DMS153 treated with DMSO at 0.1 percent for 48 hours (cell line): ENCODE measurements around the gene BCAS3.

Experiments used
- DNase-seq: peaks from one replicate; lab custom pipeline; 2025; ENCODE audit not compliant: unreplicated experiment; lab: John Stamatoyannopoulos, UW

Gene BCAS3

DNA sequence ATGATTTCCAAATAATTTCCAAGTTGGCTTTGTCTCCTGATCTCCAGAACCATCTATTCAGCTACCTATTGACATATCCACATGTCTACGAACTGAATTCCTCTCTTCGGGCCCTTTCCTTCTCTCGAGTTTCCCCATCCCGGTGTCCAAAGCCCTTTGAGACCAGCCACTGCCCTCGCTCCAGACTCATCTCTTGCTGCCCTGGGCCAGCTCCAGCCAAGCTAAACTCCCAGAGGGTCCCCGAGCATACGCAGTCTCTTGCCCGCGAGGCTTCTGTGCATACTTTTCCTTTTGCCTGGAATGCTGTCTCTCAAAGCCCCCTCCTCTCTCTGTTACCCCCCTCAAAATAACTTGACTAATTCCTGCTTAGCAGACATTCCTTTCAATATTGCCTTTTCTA lies 694.8 kb downstream of the BCAS3 start:
- no peak for DNase-seq

DNA sequence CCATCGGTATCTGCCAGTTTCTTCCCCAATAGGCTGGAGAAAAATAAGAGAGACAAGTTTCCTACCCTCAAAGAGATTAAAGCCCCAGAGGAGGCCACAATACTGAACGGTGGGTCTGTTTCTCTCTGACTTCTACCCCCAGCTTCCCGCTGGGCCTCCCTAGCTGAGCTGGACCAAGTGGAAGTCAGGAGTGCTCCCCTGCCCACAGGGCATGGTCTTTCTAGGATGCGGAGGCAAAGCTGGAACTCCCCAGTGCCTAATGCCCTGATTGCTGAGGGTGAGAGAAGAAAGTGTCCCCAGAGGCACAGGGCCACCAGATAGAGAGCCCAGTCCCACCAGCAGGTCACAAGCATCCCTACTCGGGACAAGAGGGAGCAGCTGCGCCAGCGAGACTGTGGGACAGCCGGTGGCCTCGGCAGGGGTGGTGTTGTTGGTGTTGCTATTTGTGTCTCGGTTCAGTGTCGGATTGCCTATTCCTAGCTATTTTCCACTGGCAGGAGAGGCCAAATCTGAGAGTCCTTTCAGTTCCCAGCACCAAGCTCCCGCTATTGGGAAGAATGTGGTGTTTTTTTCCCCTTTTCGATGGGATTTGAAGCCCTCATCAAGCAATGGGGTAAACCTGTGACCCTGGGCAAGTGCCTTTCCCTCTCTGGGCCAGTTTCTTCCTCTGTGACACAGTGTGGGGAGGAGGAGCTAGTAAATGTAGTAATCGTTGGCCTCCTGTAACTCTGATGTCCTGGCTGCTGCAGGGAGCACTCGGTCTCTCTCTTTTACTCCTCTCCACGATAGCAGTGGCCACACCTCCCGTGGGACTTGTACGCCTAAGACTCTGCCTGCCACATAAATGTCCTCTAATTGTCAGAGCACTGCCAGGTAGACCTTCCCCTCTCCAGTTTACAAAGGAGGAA lies 699.5 kb downstream of the BCAS3 start:
- DNase-seq = no peak

DNA sequence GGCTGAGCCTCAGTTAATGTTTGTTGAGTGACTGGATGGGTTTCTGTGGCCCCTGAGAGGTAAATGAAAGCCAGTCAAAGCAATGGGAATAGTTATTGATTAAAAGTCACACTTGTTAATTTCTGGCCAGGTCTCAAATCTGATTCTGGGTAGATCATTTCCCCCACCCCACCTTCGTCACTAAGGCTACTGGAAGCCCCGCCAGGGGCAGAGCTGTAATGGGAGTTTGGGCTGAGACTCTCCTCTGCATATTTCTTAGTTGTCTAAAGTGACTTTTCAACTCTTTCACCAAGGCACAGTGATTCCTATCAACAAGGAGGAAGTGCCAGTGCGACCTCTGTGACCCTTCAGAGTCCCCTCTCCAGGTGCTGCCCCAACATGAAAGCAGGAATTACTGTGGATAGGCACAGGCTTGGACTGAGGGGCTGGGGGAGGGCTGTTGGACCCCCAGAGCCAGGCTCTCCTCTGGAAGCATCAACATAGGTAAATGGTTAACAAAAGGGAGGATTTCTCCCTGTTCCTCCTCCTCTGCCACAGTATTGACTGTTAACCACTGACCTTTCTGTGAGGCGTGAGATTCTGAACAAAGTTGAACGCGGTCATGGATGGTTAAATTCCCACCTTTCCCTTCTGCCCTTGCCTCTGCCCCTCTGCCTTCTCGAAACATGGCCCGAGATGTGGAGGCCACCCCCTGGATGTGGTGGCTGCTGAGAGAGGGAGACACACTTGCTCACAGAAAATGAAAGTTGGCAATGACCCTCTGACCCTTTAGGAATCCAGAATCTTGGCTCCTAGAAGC lies 701.2 kb downstream of the BCAS3 start:
- DNase-seq = no peak

DNA sequence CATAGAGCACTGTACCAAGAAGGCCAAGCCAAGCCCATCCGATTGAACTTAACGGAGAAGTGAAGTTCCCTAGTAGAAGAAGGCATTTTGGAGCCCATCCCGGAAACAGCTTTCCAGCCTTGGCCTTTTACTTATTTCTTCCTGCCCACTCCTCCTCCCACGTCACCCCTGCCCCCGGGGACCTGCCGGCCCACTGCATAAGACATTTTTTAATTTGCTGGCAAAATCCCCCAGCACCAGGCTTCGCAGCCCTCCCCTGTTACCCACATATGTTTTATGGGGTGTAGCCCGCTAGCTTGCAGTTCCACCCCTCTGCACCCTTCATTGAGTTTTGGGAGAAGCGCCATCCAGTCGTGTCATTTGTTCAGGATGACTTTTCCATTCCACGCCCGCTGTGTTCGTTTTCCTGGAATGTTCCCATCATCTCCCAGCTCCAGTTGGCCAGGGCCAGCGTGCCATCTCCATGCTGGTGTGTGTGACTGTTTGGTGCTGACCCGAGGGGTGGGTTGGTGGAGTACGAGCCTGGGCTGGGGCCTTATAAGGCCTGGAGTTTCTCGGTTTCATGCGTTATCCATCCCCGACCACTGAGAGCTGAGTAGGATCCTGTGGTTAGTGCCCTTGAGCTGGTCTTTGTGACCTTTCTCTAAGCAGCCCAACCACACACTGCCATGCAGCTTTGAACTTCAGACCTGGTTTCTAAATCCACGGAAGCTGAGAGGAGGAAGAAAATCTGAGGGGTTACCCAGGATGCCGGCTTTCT lies 702.0 kb downstream of the BCAS3 start:
- no peak for DNase-seq

DNA sequence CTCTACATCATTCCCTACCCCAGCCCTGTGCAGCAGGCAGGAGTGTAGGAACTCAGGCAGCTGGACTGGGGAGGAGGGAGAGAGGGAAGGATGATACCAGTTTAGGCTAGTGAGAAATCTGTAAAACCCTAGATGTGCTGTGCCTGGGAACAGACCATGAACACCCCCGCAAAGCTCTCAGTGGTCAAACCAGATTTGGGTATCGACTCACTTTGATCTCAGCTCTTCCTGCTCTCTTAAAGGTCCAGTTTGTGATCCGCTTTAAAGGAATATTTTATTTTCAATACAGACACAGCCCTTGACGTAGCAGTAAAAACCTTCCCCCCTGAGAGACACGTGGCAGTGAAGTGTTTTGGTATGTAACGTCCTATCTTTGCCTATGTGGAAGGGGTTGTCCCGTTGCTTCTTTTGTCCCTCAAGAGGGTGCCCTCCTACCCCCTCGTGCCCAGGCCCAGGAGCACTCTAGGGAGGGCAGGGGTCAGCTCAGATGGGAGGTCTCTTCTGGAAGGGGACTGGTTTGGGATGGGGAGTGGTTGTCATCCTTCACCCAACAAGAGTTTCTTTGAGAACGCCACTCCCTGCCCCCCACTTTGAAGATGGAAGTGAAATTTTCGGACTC lies 702.7 kb downstream of the BCAS3 start:
- no peak for DNase-seq

DNA sequence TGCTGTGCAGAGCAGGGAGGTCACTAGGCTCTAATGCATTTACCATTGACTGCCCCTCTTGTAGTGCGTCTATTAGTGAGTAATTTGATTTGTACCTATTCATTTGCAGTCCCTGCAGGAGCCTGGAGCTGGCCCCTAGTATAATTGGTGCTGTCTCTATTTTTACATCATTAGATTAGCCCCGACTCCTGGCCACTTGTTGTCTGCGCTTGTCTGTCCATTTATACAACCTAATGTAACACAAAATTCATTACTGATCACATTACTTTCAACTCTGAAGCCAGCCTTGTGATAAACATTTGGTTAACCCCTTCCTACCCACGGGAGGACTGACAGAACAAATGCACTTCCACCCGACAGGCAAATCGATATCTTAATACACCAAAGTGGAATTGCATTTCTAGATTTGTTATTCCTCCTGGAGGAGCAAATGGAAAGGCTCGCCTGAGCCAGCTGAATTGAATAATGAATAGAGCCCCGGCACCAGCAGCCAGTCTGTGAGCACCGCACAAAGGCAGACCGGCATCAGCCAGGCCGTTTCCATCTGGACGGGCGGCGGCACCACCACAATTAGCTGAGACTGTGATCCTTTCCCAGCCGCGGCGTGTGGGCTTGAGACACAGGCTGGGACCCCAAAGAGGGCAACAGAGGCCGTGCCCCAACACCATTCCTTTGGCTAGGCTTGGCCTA lies 703.3 kb downstream of the BCAS3 start:
- DNase-seq = no peak

DNA sequence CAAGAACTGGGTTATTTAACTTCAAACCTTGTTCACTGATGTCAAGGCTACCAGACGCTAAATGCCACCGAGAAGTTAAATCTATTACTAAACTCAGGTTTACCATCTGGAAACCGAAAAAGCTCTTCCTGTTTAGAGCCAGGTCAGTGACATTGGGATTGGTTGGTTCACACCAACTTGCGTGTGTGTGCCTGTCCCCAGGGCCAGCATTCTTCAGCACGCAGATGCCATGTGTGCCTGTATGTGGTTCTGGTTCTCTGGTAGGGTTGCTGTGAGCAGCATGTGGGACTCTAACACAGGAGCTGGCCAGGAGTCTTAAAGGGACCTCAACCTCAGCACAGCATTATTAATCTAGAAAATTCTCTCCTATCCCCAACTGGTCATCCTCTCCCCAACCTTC lies 703.9 kb downstream of the BCAS3 start:
- DNase-seq = no peak

DNA sequence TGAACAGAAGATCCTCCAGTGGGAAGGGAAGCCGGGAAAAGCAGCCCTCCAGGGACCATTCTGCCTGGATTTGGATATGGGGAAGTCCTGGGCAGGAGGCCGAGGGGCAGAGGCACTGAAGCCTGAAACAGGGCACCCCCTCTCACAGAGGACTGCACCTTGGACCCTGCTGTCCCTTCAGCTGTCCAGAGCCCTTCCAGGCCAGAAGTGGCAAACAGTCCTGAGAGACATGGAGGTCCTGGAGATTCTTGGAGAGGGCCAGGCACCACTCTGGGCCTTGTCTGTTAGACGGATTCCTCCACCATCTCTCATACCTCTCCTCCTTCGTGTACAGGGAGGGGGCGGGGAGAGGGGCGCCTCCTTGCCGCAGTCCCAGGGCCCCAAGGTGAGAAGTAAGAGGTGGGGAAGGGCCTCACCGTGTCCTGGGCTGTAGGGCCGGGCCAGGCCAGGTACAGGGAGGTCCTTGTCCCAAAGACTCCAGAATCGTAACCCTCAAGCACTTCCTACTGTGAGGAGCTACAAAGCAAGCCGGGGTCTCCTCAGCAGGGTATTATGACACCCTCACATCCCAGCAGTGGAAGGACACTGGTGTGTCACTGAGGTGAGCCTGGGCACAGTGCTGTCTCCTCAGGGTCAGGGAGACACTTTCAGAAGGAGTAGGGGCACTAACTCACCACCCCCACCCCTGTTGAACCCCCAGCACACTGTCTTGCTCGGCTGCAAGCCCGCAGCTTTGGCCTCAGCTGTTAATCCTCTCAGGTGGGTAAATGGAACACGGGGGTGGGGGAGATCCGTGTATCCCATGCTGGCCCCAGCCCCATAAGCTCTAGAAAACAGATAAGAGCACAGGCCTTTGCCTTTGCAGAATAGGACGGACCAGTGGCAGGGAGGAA lies 705.4 kb downstream of the BCAS3 start:
- DNase-seq = no peak

DNA sequence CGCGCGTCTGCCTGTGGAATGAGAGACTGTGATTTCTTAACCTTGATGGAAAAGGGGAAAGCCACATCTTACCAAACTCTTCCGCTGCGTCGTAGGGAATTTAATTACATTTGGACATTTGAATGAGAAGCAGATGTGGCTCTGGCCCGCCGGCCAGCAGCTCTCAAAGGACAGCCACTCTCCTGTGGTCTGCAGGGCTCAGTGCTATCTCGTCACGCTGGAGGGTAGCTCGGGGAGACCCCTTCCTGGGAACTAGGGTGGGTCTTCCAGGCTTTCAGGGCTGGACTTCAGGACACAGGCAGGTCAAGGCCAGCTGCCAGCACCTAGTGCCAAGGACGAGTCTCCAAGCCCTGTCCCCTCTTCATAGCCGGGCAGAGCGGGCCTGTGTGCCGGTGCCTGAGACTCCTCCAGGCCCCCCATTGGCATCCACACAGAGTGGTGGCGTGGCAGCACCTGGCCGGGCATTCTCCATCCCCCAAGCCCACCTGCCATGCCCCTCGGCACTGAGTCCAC lies 706.1 kb downstream of the BCAS3 start:
- DNase-seq = no peak

DNA sequence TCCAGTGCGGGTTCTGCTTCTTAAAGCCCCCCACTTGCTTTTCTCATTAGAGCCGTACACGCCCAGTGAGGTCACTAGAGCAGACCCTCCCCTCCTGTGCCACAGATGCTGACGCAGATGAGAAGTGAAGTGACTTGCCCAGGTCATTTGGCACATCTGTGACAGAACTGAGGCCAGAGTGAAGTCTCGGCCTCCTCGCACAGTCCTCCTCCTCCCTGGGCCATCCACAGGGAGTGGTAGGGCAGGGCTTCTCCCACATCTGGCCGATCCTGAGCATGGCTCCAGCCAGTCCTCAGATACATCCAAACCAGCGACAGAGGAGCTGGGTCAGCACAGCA lies 706.7 kb downstream of the BCAS3 start:
- DNase-seq = no peak

DNA sequence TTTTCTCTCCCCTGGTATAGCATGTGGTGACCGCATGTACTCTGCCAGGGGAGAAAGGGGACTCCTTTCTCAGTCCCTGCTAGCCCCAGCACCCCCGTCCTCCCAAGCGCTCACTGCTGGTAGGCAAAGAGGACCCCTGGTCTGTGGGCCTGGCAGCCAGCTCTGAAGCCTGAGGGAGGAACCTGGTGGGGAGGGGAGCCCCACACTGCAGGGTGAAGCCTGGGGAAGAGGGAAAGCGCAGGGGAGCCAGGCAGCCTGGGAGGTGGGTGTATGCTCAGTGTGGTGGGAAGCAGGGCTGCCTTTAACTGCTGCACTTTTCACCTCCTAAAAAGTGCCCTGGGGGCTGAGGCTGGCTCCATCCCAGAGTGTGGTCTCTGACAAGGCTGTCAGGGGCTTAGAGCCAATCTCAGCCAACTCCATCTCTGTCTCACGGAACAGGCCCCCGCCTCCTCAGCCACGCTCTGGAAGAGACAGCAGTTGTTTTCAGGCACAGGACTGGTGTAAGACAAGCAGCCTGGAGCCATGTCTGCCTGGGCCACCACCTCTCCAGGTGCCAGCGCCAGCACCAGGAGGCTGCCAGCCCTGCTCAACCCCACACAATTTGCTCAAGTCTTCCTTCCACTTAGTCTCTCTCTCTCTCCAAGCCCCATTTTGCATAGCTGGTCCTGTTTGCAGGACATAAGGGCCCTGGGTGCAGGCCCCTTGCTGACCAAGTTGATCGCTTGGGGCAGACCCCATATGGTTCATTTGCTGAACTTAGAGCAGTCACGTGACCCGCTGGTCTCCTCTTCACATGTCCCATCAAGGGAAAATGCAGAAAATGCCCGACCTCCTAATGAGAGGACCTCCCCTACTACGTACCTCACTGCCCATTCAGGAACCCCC lies 707.3 kb downstream of the BCAS3 start:
- no peak for DNase-seq

DNA sequence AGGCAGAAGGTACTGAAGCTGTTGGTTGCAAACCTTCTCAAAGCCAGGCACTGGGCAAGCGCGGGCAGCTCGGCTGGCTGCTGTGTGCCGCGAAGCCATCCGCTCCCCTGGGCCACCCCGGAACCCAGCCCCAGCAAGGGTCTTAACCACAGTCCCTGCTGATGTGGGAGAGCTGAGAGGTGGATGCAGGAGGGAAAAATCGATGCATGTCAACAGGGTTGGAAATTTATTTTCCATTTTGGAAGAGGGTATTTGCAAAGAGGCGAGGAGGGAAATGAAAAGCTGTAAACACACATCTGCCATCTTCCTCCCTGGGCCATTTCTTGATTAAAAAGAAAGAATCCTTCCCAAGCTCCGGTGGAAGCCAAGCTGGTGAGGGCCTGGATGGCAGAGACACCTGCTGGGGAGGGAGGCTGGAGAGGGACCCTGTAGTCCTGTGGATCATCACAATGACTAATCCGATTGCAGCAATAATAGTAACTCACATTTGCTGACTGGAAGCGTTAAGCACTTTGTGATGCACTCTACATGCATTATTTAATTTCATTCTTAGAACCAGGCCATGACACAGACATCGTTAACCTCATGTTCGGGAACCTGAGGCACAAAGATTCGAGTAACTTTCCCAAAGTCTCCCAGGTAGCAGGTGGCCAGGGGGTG lies 708.1 kb downstream of the BCAS3 start:
- DNase-seq = no peak

DNA sequence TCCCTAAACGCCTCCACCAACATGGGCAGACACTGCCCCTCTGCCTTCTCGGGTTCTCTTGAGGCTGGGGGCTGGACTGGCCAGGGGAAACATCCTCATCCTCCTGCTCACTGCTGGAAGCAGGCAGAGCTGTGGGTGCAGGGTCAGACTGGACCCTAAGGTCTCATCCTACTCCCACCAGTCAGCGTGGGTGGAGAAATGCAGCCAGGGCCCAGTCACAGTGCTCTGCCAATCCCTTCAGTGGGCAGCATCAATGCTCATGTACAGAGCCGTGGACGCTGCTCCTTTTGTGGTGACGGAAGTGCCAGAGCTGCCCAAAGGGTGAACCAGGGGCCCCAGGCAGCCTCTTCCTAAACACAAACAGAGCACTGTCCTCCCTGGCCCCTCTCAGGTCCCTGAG lies 708.6 kb downstream of the BCAS3 start:
- DNase-seq = no peak

DNA sequence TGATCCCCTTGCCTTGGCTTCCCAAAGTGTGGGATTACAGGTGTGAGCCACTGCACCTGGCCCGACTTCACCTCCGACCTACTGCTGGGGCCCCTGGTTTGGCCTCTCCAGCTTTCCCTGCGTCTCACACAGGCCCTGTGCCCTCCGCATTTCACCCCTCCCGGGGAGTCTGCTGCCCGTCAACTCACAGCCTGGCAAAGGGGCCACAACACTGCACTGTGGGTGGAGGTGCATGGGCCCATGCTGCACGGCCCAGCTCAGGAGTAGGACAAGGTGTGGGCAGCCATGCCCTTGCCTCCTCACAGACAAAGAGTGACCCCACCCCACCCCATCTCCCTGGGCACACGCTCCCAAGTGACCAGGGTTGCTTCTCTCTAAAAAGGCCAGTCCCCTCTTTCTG lies 709.4 kb downstream of the BCAS3 start:
- no peak for DNase-seq

DNA sequence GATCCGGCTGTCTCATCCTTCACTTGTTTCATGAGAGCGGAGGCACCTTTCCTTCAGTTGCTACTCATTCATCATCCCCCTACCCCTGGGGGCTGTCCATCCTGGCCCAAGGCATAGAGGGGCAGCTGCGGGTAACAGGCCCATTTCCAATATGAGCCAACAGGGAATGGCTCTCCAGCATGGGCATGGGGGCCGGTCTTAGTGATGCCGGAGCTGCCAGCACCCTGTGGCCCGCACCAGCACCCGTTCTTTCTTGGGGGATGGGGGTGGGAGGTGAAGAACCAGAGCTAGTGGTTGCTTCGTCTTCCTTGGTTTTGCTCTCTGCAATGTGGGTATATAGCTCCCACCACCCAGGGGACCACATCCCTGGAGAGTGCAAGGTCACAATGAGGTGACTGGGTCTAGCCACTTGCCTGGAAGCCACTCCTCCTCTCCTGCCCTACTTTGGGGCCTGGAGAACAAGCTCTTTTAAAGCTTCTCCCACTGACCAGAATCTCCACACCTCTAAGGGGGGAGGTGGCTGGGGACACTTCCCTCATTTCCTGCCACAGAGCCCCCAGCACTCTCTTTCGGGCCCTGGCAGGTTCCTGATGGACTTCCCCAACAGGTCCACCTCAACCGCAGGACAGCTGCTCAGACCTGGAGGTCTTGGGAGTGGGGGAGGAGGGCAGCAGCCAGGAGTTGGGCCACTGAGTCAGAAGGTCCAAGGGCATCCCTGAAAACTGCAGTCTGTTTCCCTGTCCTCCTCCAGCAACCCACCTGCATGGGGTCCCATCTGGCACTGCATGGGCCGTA lies 710.1 kb downstream of the BCAS3 start:
- DNase-seq = no peak

DNA sequence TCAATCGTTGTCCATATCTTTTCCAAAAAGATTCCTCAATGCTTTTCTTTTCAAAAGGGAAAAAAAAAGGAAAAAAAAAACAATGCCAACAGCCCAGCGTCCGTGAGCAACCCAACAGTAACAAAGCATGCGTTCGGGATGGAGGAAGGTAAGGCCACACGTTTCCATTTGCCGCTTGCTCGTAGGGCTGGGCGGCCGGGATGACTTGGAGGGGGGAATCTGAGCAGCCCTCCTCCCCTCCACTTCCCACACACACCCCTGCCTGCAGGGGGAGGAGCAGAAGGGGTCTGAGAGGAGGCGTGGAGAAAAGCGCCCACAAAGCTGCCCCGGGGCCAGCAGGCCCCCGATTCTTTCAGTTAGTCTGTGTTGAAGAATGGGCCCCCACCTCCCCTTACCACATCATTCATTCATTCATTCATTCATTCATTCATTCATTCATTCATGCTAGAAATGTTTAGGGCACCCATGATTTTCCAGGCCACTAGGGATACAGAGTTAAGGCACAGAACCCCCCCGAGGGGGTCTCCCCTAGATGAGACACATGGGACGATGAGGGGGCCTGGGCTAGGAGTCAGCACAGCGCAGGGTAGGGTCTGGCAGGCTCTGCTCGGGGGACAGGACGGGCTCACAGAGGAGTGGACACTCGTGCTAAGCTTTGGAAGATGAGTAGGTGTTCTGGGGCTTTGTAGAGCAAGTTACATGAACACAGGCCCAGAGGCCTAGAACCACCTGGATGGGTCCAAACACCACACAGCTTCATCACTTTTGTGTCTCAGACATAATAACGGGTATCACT lies 711.1 kb downstream of the BCAS3 start:
- no peak for DNase-seq
